ENCODE results near the gene FAM89B.
A peak's percentile ranks its signal among the peaks of the same experiment; 100 is the strongest.

DNA sequence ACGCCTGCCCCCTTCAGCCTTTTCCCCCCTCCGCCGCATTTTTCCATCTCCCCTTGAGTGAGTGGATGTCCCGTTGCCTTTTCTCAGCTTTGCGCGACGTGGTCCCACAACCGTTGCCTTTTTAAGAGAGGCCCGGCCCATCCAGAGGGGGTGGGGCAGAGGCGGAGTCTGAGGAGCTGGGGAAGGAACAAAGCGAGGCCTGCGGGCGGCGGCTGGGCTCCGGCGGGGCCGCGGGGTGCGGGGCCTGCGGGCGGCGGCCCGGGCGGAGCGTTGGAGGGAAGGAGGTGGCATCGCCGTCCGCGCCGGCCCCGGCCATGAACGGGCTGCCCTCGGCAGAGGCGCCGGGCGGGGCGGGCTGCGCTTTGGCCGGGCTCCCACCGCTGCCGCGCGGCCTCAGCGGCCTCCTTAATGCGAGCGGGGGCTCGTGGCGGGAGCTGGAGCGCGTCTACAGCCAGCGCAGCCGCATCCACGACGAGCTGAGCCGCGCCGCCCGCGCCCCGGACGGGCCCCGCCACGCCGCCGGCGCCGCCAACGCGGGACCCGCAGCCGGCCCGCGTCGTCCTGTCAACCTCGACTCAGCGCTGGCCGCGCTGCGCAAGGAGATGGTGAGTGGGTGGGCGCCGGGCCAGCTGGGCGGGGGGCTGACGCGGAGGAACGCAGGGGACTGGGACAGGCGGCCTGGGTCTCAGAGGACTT lies at the start of gene FAM89B:
- TF ChIP-seq POLR2A (IDR thresholded peaks at IDR 0.05) = peak in 1 of 2 donors; percentile 77
- TF ChIP-seq, protein P1, sequence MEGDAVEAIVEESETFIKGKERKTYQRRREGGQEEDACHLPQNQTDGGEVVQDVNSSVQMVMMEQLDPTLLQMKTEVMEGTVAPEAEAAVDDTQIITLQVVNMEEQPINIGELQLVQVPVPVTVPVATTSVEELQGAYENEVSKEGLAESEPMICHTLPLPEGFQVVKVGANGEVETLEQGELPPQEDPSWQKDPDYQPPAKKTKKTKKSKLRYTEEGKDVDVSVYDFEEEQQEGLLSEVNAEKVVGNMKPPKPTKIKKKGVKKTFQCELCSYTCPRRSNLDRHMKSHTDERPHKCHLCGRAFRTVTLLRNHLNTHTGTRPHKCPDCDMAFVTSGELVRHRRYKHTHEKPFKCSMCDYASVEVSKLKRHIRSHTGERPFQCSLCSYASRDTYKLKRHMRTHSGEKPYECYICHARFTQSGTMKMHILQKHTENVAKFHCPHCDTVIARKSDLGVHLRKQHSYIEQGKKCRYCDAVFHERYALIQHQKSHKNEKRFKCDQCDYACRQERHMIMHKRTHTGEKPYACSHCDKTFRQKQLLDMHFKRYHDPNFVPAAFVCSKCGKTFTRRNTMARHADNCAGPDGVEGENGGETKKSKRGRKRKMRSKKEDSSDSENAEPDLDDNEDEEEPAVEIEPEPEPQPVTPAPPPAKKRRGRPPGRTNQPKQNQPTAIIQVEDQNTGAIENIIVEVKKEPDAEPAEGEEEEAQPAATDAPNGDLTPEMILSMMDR (IDR thresholded peaks at IDR 0.05) = no peak
- TF ChIP-seq POLR2AphosphoS5 (IDR thresholded peaks at IDR 0.05; ENCODE audit: insufficient read depth in 1 of 2, low read depth in 1 of 2) = peak; percentile 50 to 64

All from vagina (tissue), 2 donors.